Stimulated activated CD8-positive, alpha-beta memory T cell treated with anti-CD3 and anti-CD28 coated beads, Interleukin-4, amount 100 ng/mL, for 24 hours (primary cell): ENCODE measurements around the gene SLC39A6.
"Not testable (repeated sequence)": the region's sequence is repeated elsewhere in the genome, so short reads cannot be mapped to it uniquely, and the experiment has no call there.

ENCODE experiments used
- DNase-seq: peaks from one replicate; pipeline ENCODE4 v3.0.0-alpha.2; 2020; ENCODE audit warnings: low read depth

SLC39A6 gene

DNA sequence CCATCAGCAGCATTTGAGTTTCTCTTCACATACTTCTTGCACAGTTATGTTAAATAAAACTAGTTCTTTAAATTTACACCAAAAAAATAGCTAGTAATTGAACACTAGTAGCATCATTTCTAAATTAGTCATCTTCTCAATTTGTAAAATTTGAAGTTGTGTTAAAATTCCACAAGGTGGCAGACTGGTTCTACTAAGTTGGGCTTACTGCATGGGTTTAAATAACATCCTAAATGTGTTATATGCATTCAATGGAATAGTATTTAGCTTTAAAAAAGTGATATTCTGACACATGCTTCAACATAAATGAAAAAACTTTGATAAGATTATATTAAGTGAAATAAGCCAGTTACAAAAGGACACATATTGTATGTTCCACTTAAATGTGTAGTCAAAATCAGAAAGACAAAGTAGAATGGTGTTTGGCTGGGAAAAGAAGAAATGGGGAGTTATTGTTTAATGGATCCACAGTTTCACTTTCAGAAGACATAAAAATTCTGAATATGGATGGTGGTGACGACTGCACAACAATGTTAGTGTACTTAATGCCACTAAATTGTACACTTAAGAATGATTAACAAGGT is 33.1 kb downstream of the SLC39A6 start:
- DNase-seq, result no peak

DNA sequence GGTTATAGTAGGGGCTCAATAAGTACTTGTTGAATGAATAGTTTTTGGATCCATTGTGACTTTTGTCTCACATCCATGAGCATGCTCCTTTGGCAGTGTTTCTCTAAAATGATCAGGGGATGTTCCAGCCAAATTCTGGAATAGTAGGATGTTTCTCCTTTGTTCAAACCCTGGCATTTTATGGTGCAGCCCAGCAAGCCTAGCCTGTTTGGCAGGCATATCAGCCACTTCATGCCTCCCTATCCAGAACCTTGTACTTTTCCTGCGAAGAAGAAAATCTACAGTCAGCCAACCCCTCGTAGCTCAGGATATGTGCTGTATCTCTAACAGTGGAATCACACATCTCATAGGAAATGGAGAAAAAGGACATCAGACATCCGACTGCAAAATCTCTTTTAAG is 34.7 kb downstream of the SLC39A6 start:
- no peak for DNase-seq

DNA sequence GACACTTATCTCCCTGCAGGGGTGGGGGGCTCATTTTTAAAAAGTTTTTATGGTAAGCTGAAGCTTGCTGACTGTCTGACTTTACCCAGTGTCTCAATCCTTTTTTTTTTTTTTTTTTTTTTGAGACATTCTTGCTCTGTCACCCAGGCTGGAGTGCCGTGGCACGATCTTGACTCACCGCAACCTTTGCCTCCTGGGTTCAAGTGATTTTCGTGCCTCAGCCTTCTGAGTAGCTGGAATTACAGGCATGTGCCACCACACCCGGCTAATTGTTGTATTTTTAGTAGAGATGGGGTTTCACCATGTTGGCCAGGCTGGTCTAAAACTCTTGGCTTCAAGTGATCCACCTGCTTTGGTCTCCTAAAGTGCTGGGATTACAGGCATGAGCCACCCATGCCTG is 37.0 kb downstream of the SLC39A6 start:
- not testable (repeated sequence) for DNase-seq

DNA sequence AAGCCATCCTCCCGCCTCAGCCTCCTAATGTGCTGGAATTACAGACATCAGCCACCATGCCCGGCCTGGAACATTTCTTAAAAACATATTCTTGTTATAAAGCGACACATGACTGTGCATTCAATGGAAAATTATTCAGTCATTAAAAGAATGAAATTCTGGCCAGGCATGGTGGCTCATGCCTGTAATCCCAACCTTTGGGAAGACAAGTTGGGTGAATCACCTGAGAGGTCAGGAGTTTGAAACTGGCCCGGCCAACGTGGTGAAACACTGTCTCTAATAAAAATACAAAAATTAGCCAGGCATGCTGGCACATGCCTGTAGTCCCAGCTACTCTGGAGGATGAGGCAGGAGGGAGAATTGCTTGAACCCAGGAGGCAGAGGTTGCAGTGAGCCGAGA is 40.1 kb downstream of the SLC39A6 start:
- DNase-seq, result no peak

DNA sequence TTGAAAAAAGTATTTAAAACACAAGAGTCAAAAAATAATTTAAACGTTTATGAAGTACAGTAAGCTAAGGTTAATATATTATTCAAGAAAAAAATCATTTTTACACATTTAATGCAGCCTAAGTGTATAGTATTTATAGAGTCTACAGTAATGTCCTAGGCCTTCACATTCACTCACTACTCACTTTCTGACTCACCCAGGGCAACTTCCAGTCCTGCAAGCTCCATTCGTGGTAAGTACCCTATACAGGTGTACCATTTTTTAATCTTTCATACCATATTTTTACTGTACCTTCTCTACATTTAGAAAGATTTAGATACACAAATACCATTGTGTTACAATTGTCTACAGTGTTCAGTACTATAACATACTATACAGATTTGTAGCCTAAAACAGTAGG is 40.9 kb downstream of the SLC39A6 start:
- no peak for DNase-seq

DNA sequence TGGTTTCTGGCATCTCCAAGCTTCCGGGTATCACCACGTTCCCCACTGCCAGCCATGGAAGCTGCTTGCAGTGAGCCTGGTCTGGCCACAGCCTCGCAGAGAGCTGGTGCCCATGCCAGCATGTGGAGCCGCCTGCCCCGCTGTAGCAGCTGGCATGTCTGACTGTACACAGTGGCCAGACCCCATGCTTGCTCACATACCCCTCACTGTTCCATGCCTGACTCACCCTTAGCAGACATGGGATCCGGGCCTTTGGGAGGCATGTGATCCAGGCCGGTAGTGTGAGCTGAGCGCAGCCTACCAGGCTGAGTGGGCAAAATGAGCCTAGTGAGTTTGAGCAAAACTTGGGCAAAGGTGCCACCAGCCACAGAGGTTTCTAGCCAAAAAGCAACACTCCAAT is 43.0 kb downstream of the SLC39A6 start:
- no peak for DNase-seq

DNA sequence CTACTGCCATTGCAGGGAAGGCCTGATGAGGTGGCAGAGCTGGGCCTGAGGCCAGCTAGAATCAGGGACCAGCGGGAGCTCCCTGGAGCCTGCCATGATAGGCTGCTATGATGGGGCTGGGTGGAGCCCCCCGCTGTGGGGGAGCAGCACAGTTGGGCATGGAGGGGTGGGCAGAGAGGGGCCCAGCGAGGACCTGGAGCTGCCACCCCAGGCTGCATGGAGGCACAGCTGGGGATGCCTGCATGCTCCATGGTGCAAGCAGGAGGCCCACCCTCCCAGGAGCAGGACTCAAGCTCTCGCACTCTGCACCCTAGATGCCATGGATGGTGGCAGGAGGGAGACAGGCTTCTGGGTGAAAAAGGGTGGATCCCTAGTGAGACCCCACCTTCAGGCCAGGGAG is 43.9 kb downstream of the SLC39A6 start:
- DNase-seq, result no peak

DNA sequence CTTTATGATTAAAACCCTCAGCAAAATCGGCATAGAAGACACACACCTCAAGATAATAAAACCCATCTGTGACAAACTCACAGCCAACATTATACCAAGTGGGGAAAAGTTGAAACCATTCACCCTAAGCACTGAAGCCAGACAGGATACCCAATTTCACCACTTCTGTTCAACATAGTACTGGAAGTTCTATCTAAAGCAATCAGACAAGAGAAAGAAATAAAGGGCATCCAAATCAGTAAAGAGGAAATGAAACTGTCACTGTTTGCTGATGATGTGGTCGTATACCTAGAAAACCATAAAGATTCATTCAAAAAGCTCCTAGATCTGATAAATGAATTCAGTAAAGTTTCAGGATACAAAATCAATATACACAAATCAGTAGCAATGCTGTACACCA is 45.4 kb downstream of the SLC39A6 start:
- DNase-seq, result no peak

DNA sequence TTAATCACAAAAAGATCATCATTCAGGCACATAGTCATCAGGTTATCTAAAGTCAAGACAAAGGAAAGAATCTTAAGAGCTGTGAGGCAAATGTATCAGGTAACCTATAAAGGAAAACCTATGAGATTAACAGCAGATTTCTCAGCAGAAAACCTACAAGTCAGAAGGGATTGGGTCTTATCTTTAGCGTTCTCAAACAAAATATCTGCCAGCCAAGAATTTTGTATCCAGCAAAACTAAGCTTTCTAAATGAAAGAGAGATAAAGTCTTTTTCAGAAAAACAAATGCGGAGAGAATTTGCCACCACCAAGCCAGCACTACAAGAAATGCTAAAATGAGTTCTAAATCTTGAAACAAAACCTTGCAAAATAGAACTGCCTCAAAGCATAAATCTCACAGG is 48.0 kb downstream of the SLC39A6 start:
- not testable (repeated sequence) for DNase-seq

DNA sequence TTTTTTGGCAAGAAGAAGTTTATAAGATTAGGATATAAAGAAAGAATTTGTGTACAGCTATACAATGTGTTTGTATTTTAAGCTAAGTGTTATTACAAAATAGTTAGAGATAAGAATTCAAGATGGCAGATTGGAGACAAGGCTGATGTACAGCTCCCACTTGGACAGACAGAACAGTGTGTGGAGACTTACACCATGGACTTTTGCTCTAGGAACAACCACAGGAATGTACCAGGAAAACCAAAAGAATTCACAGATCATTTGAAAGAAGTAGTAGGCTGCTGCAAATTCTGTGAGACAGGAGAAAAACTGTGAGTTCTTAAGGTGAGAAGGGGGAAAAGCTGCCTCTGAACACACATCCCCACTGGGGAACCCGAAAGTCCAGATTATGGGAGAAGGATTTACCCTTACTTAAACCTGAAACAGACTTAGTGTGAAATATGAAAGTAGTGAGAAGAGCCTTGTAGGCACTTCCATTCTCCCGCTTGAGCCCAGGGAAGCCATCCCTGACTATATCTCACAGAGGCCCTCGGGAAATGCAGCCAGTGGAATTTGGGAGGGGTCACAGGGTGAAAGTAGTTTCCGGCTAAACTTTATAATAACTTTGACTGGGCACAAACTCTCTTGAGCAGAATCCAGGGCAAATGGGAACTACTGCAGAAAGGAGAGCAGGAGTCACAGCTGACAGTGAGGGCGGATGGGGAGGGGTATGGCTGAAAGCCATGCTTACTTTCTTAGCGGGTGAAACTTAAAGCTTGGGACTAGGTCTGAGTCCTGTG is 50.2 kb downstream of the SLC39A6 start:
- no peak for DNase-seq

DNA sequence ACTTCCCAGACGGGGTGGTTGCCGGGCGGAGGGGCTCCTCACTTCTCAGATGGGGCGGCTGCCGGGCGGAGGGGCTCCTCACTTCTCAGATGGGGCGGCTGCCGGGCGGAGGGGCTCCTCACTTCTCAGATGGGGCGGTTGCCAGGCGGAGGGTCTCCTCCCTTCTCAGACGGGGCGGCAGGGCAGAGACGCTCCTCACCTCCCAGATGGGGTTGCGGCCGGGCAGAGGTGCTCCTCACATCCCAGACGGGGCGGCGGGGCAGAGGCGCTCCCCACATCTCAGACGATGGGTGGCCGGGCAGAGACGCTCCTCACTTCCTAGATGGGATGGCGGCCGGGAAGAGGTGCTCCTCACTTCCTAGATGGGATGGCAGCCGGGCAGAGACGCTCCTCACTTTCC is 51.4 kb downstream of the SLC39A6 start:
- DNase-seq, result not testable (repeated sequence)

DNA sequence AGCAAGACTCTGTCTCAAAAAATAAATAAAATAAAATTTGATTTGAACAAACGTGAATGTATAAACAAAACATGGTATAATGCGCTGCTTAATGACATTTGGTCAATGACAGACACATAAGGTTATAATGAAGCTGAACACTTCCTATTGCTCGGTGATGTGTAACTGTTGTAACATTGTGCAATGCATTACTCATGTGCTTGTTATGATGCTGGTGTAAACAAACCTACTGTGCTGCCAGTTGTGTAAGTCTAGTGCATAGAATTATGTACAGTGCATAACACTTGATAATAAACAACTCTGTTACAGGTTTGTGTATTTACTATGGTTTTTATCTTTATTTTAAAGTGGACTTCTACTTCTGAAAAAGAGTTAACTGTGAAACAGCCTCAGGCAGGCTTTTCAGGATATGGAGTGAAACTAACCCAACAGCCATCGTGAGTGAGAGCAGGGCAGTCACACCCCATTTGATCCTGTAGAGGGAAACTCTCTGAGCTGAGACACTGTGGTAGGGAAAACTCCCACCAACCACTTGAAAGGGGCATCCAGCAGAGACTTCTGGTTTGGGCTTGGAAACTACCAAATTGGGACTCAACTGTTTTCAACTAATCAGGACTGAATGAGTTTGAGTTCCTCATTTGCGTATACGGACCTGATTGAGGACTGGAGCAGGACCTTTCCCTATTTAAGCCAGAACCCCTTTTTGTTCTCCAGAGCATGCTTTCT is 53.1 kb downstream of the SLC39A6 start:
- DNase-seq, result no peak

DNA sequence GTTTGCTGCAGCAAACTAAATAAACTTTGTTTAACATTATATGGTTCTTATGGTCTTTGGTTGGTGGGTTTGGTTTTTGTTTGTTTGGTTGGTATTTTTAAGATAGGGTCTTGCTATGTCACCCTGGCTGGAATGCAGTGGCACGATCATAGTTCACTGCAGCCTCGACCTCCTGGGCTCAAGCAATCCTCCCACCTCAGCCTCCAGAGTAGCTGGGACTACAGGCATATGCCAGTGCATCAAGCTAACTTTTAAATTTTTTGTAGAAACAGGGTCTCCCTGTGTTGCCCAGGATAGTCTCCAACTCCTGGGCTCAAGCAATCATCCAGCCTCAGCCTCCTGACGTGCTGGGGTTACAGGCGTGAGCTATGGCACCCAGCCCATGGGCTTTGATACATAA is 54.7 kb downstream of the SLC39A6 start:
- DNase-seq, result no peak

DNA sequence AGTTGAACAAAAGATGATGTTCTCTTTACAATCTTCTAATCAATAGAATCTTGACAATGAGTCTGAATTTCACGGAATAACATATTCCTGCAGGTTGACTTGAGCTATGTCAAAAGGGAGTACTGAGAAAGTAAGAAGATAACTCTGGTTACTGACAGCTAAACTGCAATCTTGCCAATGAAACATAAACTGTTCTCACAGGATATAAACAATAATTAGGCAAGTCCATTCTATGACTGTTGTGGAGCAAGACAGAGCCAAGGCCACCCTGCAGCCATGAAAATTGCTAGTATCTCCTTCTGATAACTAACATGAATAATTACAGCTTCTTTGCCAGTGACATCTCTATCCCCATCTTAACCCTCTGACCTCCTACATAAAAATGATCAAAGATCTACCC is 55.5 kb downstream of the SLC39A6 start:
- DNase-seq, result no peak

DNA sequence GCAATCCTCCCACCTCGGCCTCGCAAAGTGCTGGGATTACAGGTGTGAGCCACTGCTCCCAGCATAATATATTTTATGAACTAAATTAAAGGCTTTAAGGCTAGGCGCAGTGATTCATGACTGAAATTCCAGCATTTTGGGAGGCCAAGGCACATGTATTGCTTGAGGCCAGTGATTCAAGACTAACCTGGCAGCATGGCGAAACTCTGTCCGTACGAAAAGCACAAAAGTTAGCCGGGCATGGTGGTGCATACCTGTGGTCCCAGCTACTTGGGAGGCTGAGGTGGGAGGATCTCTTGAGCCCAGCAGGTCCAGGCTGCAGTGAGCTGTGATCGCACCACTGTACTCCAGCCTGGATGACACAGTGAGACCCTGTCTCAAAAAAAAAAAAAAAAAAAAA is 56.7 kb downstream of the SLC39A6 start:
- not testable (repeated sequence) for DNase-seq

DNA sequence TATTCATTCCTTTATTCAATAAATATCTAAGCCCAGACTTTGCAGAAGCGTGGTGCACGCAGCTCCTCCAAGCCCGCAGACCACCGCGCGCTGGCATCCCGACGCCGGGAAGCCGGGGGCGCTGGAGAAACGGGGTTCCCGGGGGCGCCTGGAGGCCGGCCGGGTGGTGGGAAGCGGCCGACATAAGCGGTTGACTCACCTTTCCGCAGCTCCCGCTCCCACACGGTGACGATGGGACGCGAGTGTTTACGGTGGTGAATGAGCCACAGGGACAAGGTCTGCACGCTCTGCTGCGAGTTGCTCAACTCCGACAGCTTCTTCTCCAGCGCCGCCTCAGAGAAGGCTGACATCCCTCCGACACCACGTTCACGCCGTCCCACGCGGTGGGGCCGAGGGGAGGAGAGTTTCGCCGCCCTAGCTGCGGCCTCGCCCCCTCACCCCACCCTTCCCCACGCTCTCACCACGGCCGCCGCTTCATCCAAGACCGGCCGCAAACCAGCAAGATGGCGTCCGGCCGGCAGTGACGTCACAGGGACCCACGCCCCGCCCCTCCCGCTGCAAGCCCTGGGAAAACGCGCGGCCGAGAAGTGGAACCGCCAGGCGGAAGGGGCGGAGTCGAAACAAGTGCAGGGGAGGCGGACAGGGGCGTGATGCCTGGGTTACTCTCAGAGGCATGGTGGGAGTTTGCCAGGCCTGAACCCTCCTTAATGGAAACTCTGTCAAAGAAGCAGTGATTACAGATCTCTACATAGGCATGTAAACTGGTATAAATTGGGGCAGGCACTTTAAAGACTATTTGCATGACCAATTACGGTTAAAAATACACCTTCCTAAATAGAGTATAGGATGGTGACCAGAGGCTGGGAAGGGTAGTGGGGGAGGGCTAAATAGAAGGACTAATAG is 61.8 kb downstream of the SLC39A6 start, which contains the start of gene RPRD1A:
TSS of gene RPRD1A (minus strand) at position 505 of the 903 bp plus-strand sequence. CDS start at position 350, 155 bp downstream.
- peak; percentile 99 for DNase-seq

DNA sequence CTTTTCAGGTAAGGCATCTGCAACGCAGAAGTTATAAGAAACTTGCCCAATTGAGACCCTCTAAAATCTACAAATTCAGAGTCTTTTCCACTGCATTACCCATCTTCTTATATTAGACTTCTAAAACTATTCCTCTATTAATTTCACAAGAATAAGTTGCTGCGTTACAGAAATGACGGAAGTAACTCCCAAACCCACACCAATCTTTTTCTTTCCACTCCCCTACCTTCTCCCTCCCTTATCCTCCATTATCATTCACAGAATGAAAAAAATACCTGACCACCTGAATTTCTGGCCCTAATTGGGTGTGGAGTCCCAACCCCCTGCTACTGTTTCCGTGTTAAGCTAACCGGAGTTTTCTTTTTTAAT is 62.5 kb downstream of the SLC39A6 start:
- DNase-seq, result no peak

DNA sequence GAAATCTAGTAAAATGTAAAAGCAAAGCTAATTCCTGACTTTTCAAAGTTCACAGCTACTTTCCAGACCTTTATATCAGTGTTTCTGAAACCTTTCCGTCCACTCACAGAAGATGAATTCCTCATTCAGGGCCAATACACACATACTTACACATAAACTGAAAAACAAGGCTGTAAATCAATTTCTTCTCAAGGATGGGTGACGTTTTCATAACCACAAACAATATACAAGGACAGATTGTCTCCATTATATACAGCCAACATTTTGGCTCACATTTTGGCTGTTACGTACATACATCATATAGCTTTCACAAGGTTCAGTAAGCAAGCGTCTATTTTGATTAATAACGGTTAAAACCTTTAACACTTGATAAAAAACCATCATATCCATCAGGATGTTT is 63.1 kb downstream of the SLC39A6 start:
- no peak for DNase-seq

DNA sequence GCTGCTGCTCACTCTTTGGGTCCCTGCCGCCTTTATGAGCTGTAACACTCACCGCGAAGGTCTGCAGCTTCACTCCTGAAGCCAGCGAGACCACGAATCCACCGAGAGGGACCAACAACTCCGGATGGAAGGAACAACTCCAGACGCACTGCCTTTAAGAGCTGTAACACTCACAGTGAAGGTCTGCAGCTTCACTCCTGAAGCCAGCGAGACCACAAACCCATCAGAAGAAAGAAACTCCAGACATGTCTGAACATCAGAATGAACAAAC is 64.4 kb downstream of the SLC39A6 start:
- DNase-seq, result not testable (repeated sequence)

DNA sequence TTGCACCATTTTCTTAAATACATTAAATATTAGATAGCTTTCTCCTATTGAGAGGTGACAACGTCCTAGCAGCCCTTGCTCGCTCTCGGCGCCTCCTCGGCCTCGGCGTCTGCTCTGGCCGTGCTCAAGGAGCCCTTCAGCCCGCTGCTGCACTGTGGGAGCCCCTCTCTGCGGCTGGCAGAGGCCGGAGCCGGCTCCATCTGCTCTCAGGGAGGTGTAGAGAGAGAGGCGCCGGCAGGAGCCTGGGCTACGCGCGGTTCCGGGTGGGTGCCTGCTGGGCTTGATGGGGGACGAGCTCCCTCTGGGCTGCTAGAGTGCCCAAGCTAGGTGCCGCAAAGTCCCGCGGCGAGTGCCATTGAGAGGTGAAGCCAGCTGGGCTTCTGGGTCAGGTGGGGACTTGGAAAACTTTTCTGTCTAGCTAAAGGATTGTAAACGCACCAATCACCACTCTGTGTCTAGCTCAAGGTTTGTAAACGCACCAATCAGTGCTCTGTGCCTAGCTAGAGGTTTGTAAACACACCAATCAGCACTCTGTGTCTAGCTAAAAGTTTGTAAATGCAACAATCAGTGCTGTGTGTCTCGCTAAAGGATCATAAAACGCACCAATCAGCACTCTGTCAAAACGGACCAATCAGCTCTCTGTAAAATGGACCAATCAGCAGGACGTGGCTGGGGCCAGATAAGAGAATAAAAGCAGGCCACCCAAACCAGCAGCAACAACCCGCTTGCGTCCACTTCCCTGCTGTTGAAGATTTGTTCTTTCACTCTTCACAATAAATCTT is 64.9 kb downstream of the SLC39A6 start:
- no peak for DNase-seq

DNA sequence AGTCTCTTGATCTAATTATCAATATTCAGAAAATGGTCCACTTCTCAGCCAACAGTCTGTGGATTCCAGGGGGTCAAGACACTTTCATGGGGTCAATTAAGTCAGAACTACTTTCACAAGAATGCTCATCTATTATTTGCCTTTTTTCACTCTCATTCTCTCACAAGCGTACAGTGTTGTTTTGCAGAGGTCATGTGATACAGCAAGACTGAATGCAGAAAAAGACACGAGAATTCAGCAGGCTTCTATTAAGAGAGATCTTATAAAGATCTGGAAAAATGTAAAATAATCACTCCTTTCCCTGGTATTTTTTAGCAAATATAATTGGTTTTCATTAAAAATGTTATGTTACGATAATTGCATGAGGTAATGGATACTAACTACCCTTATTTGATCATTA is 70.5 kb downstream of the SLC39A6 start:
- no peak for DNase-seq
